ENCODE results near the gene BCAS3. TPM values are rescaled to one million over a fixed set of nuclear protein-coding genes. Genes with fewer than 3 reads are reported as not detected.

The BCAS3 gene
- total and polyA plus RNA-seq, 2 donors (not counting 1 experiment from before 2014, with no cell fraction given): 13.9 to 73.4 TPM

- no peaks in the 10 kb centered on the region for H3K36me3 ChIP-seq (replicated peaks in 1 of 2; ENCODE audit: control extremely low read depth in 1 of 2, control insufficient read depth in 1 of 2, extremely low read depth in 1 of 2, insufficient read depth in 2 of 2, low read length in 1 of 2)
- no peaks in the 10 kb centered on the region for H3K79me2 ChIP-seq (ENCODE audit: control insufficient read depth, insufficient read depth, low read length)
- no peak overlapping the region for H3K27ac ChIP-seq (ENCODE audit: low read length in 2 of 2)
- H2AFZ ChIP-seq (ENCODE audit: insufficient read depth, low read depth, low read length, poor library complexity, severe bottlenecking): no peak overlapping the region
- ATAC-seq (ENCODE audit: low read depth) (no peak), DNase-seq (peak; percentile 51)
- Mint-ChIP-seq H3K4me3 (peak overlapping the region; percentile 72), H3K9me3 (ENCODE audit: insufficient read depth) (no peaks in the 10 kb centered on the region), H3K27me3 (peaks cover 52% of the 10 kb centered on the region), H3K27ac (peak overlapping the region; percentile 50), H3K4me1 (peaks cover 46% of the 10 kb centered on the region)
- peak; percentile 25 for TF ChIP-seq EZH2 (IDR thresholded peaks at IDR 0.05; ENCODE audit: borderline replicate concordance, insufficient read depth, low read depth, low read length, poor library complexity, severe bottlenecking)
- TF ChIP-seq, protein P1, sequence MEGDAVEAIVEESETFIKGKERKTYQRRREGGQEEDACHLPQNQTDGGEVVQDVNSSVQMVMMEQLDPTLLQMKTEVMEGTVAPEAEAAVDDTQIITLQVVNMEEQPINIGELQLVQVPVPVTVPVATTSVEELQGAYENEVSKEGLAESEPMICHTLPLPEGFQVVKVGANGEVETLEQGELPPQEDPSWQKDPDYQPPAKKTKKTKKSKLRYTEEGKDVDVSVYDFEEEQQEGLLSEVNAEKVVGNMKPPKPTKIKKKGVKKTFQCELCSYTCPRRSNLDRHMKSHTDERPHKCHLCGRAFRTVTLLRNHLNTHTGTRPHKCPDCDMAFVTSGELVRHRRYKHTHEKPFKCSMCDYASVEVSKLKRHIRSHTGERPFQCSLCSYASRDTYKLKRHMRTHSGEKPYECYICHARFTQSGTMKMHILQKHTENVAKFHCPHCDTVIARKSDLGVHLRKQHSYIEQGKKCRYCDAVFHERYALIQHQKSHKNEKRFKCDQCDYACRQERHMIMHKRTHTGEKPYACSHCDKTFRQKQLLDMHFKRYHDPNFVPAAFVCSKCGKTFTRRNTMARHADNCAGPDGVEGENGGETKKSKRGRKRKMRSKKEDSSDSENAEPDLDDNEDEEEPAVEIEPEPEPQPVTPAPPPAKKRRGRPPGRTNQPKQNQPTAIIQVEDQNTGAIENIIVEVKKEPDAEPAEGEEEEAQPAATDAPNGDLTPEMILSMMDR (IDR thresholded peaks at IDR 0.05): no peak
- H4K20me1 ChIP-seq (ENCODE audit: control insufficient read depth, insufficient read depth, low read length, poor library complexity, severe bottlenecking): peaks cover 11% of the 10 kb centered on the region
- 14% methylated on average over 21 of the region's 25 CpGs for WGBS (ENCODE audit: insufficient coverage)
- no peak overlapping the region for H3K9ac ChIP-seq (ENCODE audit: low read length)
- ChIA-PET CTCF (interaction anchor here (1.0 to 2.3 kb wide), 2 partner anchors 8 to 16 kb away, joined by 3 to 6 read pairs; no protein-coding TSS in a partner anchor), POLR2A (no interaction called here)
- intact Hi-C loops (cut with micrococcal nuclease): loop anchor here (2.0 kb wide), 1 partner anchor 51 kb away; the partner anchor contains the start of gene TBX4
- H3K9me3 ChIP-seq (ENCODE audit: control extremely low read depth in 1 of 3, control insufficient read depth in 2 of 3, insufficient read depth in 1 of 3, low read length in 2 of 3): peaks cover 0 to 63% (median 2%) of the 10 kb centered on the region in 3 donors
- peak overlapping the region; percentile 77 for H3K4me2 ChIP-seq (replicated peaks; ENCODE audit: low read depth, low read length, poor library complexity, severe bottlenecking)
- peaks cover 0 to 90% (median 66%) of the 10 kb centered on the region in 4 experiments for H3K27me3 ChIP-seq (replicated peaks in 1 of 4; ENCODE audit: control extremely low read depth in 1 of 4, control insufficient read depth in 3 of 4, insufficient read depth in 4 of 4, low read length in 3 of 4)
- peaks cover 74 to 85% of the 10 kb centered on the region in 2 donors for H3K4me1 ChIP-seq (ENCODE audit: control insufficient read depth in 2 of 2, insufficient read depth in 2 of 2, low read length in 2 of 2)
- no peak overlapping the region for H3K4me3 ChIP-seq (ENCODE audit: control extremely low read depth in 1 of 5, extremely low read depth in 1 of 5, insufficient read depth in 1 of 5, low read depth in 2 of 5, low read length in 4 of 5)
Measured at GRCh38 chr17:61401389-61402072, 723.9 kb downstream of the BCAS3 start.

- CTCF ChIA-PET: interaction anchor here (1.0 kb wide), 1 partner anchor 15 kb away, joined by 3 read pairs; no protein-coding TSS in a partner anchor
- no peaks in the 10 kb centered on the region for H3K79me2 ChIP-seq (ENCODE audit: control insufficient read depth, insufficient read depth, low read length)
- H3K36me3 ChIP-seq (replicated peaks in 1 of 2; ENCODE audit: control extremely low read depth in 1 of 2, control insufficient read depth in 1 of 2, extremely low read depth in 1 of 2, insufficient read depth in 2 of 2, low read length in 1 of 2): no peaks in the 10 kb centered on the region
- peaks cover 0 to 91% (median 69%) of the 10 kb centered on the region in 4 experiments for H3K27me3 ChIP-seq (replicated peaks in 1 of 4; ENCODE audit: control extremely low read depth in 1 of 4, control insufficient read depth in 3 of 4, insufficient read depth in 4 of 4, low read length in 3 of 4)
- 11% methylated on average over 8 of the region's 11 CpGs for WGBS (ENCODE audit: insufficient coverage)
- no peak for TF ChIP-seq EZH2 (IDR thresholded peaks at IDR 0.05; ENCODE audit: borderline replicate concordance, insufficient read depth, low read depth, low read length, poor library complexity, severe bottlenecking)
- TF ChIP-seq, protein P1 (IDR thresholded peaks at IDR 0.05): no peak
- peaks cover 46% of the 10 kb centered on the region for H3K4me1 Mint-ChIP-seq
- H3K9me3 Mint-ChIP-seq (ENCODE audit: insufficient read depth): no peaks in the 10 kb centered on the region
- H3K4me1 ChIP-seq (ENCODE audit: control insufficient read depth in 2 of 2, insufficient read depth in 2 of 2, low read length in 2 of 2): peaks cover 72 to 81% of the 10 kb centered on the region in 2 donors
- intact Hi-C loops (cut with micrococcal nuclease): loop anchor here (2.0 kb wide), 1 partner anchor 51 kb away; the partner anchor contains the start of gene TBX4
- no peak for DNase-seq
- peak overlapping the region; percentile 82 for H3K4me2 ChIP-seq (replicated peaks; ENCODE audit: low read depth, low read length, poor library complexity, severe bottlenecking)
- H3K4me3 Mint-ChIP-seq: peak overlapping the region; percentile 85
- peaks cover 11% of the 10 kb centered on the region for H4K20me1 ChIP-seq (ENCODE audit: control insufficient read depth, insufficient read depth, low read length, poor library complexity, severe bottlenecking)
- H2AFZ ChIP-seq (ENCODE audit: insufficient read depth, low read depth, low read length, poor library complexity, severe bottlenecking): no peak overlapping the region
- peaks cover 0 to 66% (median 2%) of the 10 kb centered on the region in 3 donors for H3K9me3 ChIP-seq (ENCODE audit: control extremely low read depth in 1 of 3, control insufficient read depth in 2 of 3, insufficient read depth in 1 of 3, low read length in 2 of 3)
- ATAC-seq (ENCODE audit: low read depth): no peak
- POLR2A ChIA-PET: no interaction called here
- no peak overlapping the region for H3K27ac Mint-ChIP-seq
- no peak overlapping the region for H3K27ac ChIP-seq (ENCODE audit: low read length in 2 of 2)
- H3K27me3 Mint-ChIP-seq: peaks cover 57% of the 10 kb centered on the region
- H3K9ac ChIP-seq (ENCODE audit: low read length): no peak overlapping the region
- H3K4me3 ChIP-seq (ENCODE audit: control extremely low read depth in 1 of 5, extremely low read depth in 1 of 5, insufficient read depth in 1 of 5, low read depth in 2 of 5, low read length in 4 of 5): no peak overlapping the region
Measured at GRCh38 chr17:61402073-61402541, 724.5 kb downstream of the BCAS3 start.
